GM12878 (cell line): ENCODE results near the gene RNASE3. TPM values are rescaled to one million over a fixed set of nuclear protein-coding genes. Genes with fewer than 3 reads are reported as not detected.

Source experiments
- ATAC-seq: fragments of 200-7000 bp; cut with Tn5 transposase; 3 replicates; pipeline ENCODE4 v1.9.1; 2020; ENCODE audit warnings: mild to moderate bottlenecking, moderate library complexity
- BruUV-seq: library from RNA; stranded (reverse); fragments of 400-500 nt; replicated peaks from 2 replicates; lab custom pipeline; 2021; lab: Mats Ljungman, UMichigan
- CTCF ChIA-PET: fragments of 300-600 bp; sonication (Branson Sonifier 250); formaldehyde crosslinking; extraction: SDS; loops from one replicate; lab custom pipeline; 2021; ENCODE audit warnings: inconsistent platforms; lab: Yijun Ruan, JAX
- POLR2A ChIA-PET: fragments of 350-600 bp; formaldehyde crosslinking; extraction: SDS; loops from one replicate; lab custom pipeline; 2021; ENCODE audit warnings: inconsistent platforms; lab: Charles Lee
- RAD21 ChIA-PET: fragments of 300-600 bp; sonication (Branson Sonifier 250); formaldehyde crosslinking; loops from one replicate; lab custom pipeline; 2023; ENCODE audit warnings: antibody characterized with exemption; ENCODE audit not compliant: unreplicated experiment; lab: Charles Lee
- SMC1A ChIA-PET: fragments of 300-600 bp; sonication (Branson Sonifier 250); formaldehyde crosslinking; loops from one replicate; lab custom pipeline; 2023; ENCODE audit not compliant: unreplicated experiment, uncharacterized antibody; lab: Charles Lee
- DNase-seq: peaks from one replicate; pipeline ENCODE4 v3.0.0-alpha.2; 2011; ENCODE audit warnings: low read depth, low spot score
- FAIRE-seq: peaks from 3 replicates; lab custom pipeline; 2011; peaks lifted over from hg19 to GRCh38; lab: Jason Lieb, UNC
- H2AFZ ChIP-seq: 2 replicates; pipeline ENCODE4 v1.6.0; 2011; ENCODE audit warnings: low read depth, low read length, control low read depth; ENCODE audit not compliant: control insufficient read depth
- H3K27ac ChIP-seq: 2 replicates; pipeline ENCODE4 v1.5.1; 2011; ENCODE audit warnings: control low read depth; ENCODE audit not compliant: control insufficient read depth, insufficient read depth
- H3K27me3 ChIP-seq, 2 experiments: replicated peaks in 1 of 2; 2 replicates each; pipeline versions ENCODE4 v1.6.0 to v1.6.1; 2011; ENCODE audit warnings: low read length in 1 of 2; ENCODE audit not compliant: control insufficient read depth in 2 of 2, insufficient read depth in 2 of 2
- H3K36me3 ChIP-seq, 2 experiments: 2 replicates each; pipeline ENCODE4 v1.5.1; 2011; ENCODE audit warnings: low read length in 1 of 2; ENCODE audit not compliant: control insufficient read depth in 2 of 2, insufficient read depth in 2 of 2
- H3K4me1 ChIP-seq: 2 replicates; pipeline ENCODE4 v1.6.1; 2011; ENCODE audit warnings: mild to moderate bottlenecking, low read length, moderate library complexity, mixed read lengths; ENCODE audit not compliant: control insufficient read depth, insufficient read depth
- H3K4me2 ChIP-seq: 2 replicates; pipeline ENCODE4 v1.6.0; 2011; ENCODE audit warnings: control low read depth; ENCODE audit not compliant: control insufficient read depth, insufficient read depth
- H3K4me3 ChIP-seq: fragments of 200-600 bp; sonication (generic); 2 replicates; pipeline ENCODE4 v1.5.1; 2016
- H3K79me2 ChIP-seq: 2 replicates; pipeline ENCODE4 v1.6.0; 2011; ENCODE audit warnings: low read length; ENCODE audit not compliant: control insufficient read depth, insufficient read depth
- H3K9ac ChIP-seq: 2 replicates; pipeline ENCODE4 v1.8.0; 2011; ENCODE audit warnings: low read length, control low read depth, mixed read lengths; ENCODE audit not compliant: control insufficient read depth, insufficient read depth
- H3K9me3 ChIP-seq: replicated peaks from 3 replicates; pipeline ENCODE4 v1.5.1; 2011; ENCODE audit warnings: mild to moderate bottlenecking, low read length; ENCODE audit not compliant: control insufficient read depth, insufficient read depth
- H4K20me1 ChIP-seq: 2 replicates; pipeline ENCODE4 v1.6.0; 2011; ENCODE audit not compliant: control insufficient read depth, insufficient read depth
- EED ChIP-seq: sonication (generic); IDR thresholded peaks from 2 replicates; pipeline ENCODE4 v1.6.1; 2016; ENCODE audit warnings: antibody characterized with exemption, low read depth
- JUNB ChIP-seq: IDR thresholded peaks from 2 replicates; pipeline ENCODE4 v1.6.1; 2016; ENCODE audit warnings: antibody characterized with exemption, mild to moderate bottlenecking
- JUND ChIP-seq: IDR thresholded peaks from 2 replicates; pipeline ENCODE4 v1.6.1; 2012; ENCODE audit warnings: low read depth, mild to moderate bottlenecking, low read length, improper control_type of control experiment, moderate library complexity
- MTA2 ChIP-seq: fragments of 450-650 bp; IDR thresholded peaks from 2 replicates; pipeline ENCODE4 v1.6.1; 2016; ENCODE audit warnings: low read depth, mild to moderate bottlenecking, moderate library complexity
- ZNF207 ChIP-seq: fragments of 450-650 bp; IDR thresholded peaks from 2 replicates; pipeline ENCODE4 v1.6.1; 2014; ENCODE audit warnings: antibody characterized with exemption, mild to moderate bottlenecking, borderline replicate concordance
- WGBS: methylation state at CpG from one replicate; pipeline ENCODE4 v1.1.6; 2016; ENCODE audit warnings: low lambda C conversion rate; ENCODE audit not compliant: insufficient replicate concordance, insufficient coverage; ENCODE audit errors: missing lambda C conversion rate; 5-methylcytosine and 5-hydroxymethylcytosine counted together
- in situ Hi-C: fragments of 300-500 bp; cut with MboI; formaldehyde crosslinking; loops from 9 replicates; pipeline ENCODE4 v1.14.3; 2018; ENCODE audit warnings: mixed read lengths
- intact Hi-C: fragments of 100-400 bp; cut with micrococcal nuclease; formaldehyde crosslinking; loops from one replicate; pipeline ENCODE4 v1.14.2; 2022; ENCODE audit not compliant: unreplicated experiment
- polyA plus RNA-seq, 11 experiments: library from polyadenylated mRNA; depleted of rRNA in 4 of 11; unstranded in 6 of 11; stranded (reverse) in 5 of 11; fragments of >200 nt; fragmentation: Nextera tagmentation in 4 of 11; fragmentation: Illumina TruSeq in 1 of 11; extraction: Ambion mirVana in 4 of 11; extraction: Trizol in 1 of 11; gene quantifications; 1 replicate in 1 of 11; 2 replicates in 10 of 11; pipeline versions ENCODE4 v1.2.1 to v1.2.3, GENCODE V29; 2011 to 2016; ENCODE audit warnings: inconsistent platforms in 2 of 11, missing spikeins in 2 of 11, low read depth in 1 of 11
- total RNA-seq, 4 experiments: library from RNA; depleted of rRNA in 3 of 4; stranded (reverse); fragments of >200 nt in 3 of 4; fragmentation: Illumina TruSeq in 1 of 4; extraction: Trizol in 1 of 4; gene quantifications; 2 replicates each; pipeline versions ENCODE4 v1.2.1 to v1.2.3, GENCODE V29; 2013 to 2021
- TF ChIP-seq, protein P1 (sequence below): fragments of 450-650 bp; IDR thresholded peaks from 2 replicates; pipeline ENCODE4 v1.6.1; 2017; ENCODE audit warnings: low read depth, mild to moderate bottlenecking, moderate library complexity
- TF ChIP-seq, protein P2 (sequence below): fragments of 450-650 bp; IDR thresholded peaks from 2 replicates; pipeline ENCODE4 v1.6.1; 2017; ENCODE audit warnings: mild to moderate bottlenecking, moderate library complexity
- TF ChIP-seq, protein P3 (sequence below): IDR thresholded peaks from 2 replicates; pipeline ENCODE4 v1.6.1; 2012; ENCODE audit warnings: low read length, inconsistent platforms

RNASE3 gene
- total and polyA plus RNA-seq, 10 of the 15 experiments (the other 5 are each of a cell fraction or from before 2014, with no cell fraction given), result not detected

GRCh38 chr14:20853042-20853441 lies 38.1 kb upstream of the RNASE3 start:
- intact Hi-C loops (no loop called here), in situ Hi-C loops (no loop called here)
- H3K4me3 ChIP-seq, result no peak overlapping the region
- no peak for FAIRE-seq
- BruUV-seq, result no TSS peak
- H3K9me3 ChIP-seq, result no peaks in the 10 kb centered on the region
- no peaks in the 10 kb centered on the region for H3K79me2 ChIP-seq
- no peak for ATAC-seq
- H3K9ac ChIP-seq, result no peak overlapping the region
- 32% methylated on average over 4 of the region's 4 CpGs for WGBS
- H3K4me1 ChIP-seq, result no peaks in the 10 kb centered on the region
- ChIA-PET RAD21 (interaction anchor here (0.7 kb wide), 1 partner anchor 119 kb away, joined by 3 read pairs; no protein-coding TSS in a partner anchor), CTCF (interaction anchor here (1.8 to 1.9 kb wide), 2 partner anchors 95 to 153 kb away, joined by 5 to 8 read pairs; no protein-coding TSS in a partner anchor), POLR2A (no interaction called here), SMC1A (interaction anchor here (1.1 to 1.4 kb wide), 2 partner anchors 95 to 155 kb away, joined by 3 to 6 read pairs; no protein-coding TSS in a partner anchor)
- H3K27me3 ChIP-seq, result peaks cover 0 to 1% of the 10 kb centered on the region in 2 experiments; a peak in 1 of 4 replicates
- TF ChIP-seq ZNF207 (no peak), JUNB (no peak), MTA2 (no peak), JUND (no peak), EED (no peak)
- TF ChIP-seq, protein P1, sequence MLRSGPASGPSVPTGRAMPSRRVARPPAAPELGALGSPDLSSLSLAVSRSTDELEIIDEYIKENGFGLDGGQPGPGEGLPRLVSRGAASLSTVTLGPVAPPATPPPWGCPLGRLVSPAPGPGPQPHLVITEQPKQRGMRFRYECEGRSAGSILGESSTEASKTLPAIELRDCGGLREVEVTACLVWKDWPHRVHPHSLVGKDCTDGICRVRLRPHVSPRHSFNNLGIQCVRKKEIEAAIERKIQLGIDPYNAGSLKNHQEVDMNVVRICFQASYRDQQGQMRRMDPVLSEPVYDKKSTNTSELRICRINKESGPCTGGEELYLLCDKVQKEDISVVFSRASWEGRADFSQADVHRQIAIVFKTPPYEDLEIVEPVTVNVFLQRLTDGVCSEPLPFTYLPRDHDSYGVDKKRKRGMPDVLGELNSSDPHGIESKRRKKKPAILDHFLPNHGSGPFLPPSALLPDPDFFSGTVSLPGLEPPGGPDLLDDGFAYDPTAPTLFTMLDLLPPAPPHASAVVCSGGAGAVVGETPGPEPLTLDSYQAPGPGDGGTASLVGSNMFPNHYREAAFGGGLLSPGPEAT, result no peak
- TF ChIP-seq, protein P2, sequence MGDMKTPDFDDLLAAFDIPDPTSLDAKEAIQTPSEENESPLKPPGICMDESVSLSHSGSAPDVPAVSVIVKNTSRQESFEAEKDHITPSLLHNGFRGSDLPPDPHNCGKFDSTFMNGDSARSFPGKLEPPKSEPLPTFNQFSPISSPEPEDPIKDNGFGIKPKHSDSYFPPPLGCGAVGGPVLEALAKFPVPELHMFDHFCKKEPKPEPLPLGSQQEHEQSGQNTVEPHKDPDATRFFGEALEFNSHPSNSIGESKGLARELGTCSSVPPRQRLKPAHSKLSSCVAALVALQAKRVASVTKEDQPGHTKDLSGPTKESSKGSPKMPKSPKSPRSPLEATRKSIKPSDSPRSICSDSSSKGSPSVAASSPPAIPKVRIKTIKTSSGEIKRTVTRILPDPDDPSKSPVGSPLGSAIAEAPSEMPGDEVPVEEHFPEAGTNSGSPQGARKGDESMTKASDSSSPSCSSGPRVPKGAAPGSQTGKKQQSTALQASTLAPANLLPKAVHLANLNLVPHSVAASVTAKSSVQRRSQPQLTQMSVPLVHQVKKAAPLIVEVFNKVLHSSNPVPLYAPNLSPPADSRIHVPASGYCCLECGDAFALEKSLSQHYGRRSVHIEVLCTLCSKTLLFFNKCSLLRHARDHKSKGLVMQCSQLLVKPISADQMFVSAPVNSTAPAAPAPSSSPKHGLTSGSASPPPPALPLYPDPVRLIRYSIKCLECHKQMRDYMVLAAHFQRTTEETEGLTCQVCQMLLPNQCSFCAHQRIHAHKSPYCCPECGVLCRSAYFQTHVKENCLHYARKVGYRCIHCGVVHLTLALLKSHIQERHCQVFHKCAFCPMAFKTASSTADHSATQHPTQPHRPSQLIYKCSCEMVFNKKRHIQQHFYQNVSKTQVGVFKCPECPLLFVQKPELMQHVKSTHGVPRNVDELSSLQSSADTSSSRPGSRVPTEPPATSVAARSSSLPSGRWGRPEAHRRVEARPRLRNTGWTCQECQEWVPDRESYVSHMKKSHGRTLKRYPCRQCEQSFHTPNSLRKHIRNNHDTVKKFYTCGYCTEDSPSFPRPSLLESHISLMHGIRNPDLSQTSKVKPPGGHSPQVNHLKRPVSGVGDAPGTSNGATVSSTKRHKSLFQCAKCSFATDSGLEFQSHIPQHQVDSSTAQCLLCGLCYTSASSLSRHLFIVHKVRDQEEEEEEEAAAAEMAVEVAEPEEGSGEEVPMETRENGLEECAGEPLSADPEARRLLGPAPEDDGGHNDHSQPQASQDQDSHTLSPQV, result no peak
- TF ChIP-seq, protein P3, sequence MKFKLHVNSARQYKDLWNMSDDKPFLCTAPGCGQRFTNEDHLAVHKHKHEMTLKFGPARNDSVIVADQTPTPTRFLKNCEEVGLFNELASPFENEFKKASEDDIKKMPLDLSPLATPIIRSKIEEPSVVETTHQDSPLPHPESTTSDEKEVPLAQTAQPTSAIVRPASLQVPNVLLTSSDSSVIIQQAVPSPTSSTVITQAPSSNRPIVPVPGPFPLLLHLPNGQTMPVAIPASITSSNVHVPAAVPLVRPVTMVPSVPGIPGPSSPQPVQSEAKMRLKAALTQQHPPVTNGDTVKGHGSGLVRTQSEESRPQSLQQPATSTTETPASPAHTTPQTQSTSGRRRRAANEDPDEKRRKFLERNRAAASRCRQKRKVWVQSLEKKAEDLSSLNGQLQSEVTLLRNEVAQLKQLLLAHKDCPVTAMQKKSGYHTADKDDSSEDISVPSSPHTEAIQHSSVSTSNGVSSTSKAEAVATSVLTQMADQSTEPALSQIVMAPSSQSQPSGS, result no peak
- no peak for DNase-seq
- no peak overlapping the region for H2AFZ ChIP-seq
- H3K27ac ChIP-seq, result no peak overlapping the region
- H3K4me2 ChIP-seq, result no peak overlapping the region
- H3K36me3 ChIP-seq, result no peaks in the 10 kb centered on the region
- no peaks in the 10 kb centered on the region for H4K20me1 ChIP-seq
